DMS153 treated with DMSO at 0.1 percent for 48 hours (cell line): ENCODE data around the gene DLX4.
A peak's percentile ranks its signal among the peaks of the same experiment; 100 is the strongest.

Experiments
- DNase-seq: peaks from one replicate; lab custom pipeline; 2025; ENCODE audit not compliant: unreplicated experiment; lab: John Stamatoyannopoulos, UW

Gene DLX4

DNA sequence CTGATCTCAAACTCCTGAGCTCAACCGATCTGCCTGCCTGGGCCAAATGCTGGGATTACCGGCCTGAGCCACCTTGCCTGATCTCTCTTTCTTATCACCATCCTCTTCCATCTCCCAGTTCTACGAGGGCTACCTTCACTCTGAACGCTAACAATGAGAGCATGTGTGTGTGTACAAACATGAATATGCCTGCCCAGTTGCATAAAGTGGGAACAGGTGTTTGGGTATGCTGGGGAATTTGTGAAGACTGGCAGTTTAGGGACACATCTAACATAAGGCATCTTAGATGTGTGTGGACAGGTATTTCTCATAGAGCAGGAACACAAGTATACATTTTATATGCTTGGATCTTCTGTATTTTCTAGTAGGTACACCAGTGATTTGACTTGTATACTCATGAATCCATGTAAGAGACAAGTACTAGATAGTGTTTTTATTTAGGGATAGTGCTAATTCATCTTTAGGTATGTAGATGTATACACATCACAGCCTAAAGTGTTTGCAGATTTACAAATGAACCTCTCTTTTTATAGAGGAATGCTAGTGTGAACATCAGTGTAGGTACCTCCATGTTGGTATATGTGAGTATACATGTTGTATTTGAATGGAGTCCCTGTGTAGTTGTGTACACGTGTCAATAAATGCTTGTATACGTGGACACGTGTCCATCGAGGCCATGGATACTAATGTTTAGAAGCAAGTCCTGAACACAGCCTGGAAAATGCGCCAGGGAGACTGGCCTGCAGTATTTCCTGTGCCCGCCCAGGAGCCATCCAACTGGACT is 1.2 kb upstream of the DLX4 start:
- no peak for DNase-seq

- peak; percentile 33 for DNase-seq
Observed at GRCh38 chr17:49968405-49969133, 421 bp upstream of the DLX4 start.

DNA sequence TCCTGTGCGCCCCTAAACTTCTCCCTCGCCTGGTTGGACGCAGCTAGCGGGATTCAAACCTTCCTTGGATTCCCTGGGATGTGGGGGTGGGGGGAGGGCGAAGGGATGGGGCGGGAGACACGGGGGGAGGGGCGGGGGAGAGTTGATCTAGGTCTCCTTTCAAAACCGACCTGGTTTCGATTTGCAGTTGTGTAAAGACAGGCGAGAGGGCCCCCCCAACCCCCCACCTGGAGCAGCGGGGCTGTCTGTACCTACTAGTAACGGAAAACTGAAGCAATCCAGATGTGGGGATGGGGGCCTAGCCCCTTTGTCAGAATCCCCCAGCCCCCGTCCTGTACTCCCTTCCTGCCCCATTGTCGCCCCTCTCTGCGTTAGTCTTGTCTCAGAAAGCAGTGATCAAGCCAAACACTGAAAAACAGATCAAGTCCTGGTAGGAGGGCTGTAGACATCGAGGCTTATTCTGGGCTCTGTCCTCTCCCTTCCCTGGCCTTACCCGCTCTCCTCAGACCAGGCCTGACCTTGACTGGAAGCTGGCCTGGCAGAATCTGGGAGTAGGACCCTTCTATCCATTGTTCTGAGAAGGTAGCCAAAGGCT is 902 bp downstream of the DLX4 start:
- DNase-seq: no peak

DNA sequence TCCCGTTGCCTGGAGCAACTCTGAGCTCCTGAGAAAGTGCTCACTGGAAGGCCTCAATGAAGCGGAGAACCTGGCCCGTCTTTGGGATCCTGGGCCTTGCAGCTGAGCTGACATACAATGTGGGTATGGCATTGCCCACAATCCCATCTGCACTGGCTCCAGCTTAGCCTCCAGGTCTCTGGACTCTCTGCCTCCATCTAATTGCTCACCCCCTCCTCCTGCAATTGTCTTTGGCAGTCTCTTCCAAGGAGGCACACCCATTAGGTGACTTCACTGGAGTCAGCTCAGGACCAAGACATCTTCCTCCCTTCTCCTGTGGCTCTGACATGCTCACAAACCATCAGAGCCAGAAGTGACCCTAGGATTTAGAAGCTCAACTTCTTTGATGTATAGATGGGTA is 1.5 kb downstream of the DLX4 start:
- DNase-seq: no peak

- DNase-seq: no peak
Observed at GRCh38 chr17:49971199-49971847, 2.3 kb downstream of the DLX4 start.

DNA sequence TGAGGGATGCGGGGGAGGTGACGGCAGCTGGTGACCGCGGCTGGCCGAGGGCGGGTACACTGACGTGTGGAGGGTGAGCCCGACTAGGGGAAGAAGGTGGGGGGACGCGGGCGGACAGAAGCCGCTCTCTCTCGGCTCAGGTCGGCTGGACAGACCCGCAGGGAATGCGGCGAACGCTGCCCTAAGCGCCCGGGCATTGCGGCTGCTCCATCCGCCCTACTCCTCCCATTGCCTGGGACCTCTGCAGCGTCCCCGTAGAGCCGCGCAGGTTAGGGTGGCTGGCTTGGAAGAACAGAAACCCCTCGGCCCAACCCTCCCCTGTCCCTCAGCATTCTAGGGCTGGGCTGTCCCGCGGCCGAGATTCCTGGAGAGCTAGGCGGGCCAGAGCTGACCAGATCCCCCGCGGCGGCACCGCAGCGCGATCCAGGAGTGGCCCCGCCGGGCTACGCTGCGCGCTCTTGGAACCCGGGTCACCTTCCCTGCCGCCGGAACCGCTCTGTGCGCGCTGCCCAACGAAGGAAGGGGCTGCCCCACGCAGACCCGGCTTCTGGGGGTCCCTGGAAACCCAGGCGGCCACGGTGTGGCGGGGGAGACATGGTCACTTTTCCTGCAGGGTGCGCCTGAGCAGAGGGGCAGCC is 3.0 kb downstream of the DLX4 start:
- no peak for DNase-seq

DNA sequence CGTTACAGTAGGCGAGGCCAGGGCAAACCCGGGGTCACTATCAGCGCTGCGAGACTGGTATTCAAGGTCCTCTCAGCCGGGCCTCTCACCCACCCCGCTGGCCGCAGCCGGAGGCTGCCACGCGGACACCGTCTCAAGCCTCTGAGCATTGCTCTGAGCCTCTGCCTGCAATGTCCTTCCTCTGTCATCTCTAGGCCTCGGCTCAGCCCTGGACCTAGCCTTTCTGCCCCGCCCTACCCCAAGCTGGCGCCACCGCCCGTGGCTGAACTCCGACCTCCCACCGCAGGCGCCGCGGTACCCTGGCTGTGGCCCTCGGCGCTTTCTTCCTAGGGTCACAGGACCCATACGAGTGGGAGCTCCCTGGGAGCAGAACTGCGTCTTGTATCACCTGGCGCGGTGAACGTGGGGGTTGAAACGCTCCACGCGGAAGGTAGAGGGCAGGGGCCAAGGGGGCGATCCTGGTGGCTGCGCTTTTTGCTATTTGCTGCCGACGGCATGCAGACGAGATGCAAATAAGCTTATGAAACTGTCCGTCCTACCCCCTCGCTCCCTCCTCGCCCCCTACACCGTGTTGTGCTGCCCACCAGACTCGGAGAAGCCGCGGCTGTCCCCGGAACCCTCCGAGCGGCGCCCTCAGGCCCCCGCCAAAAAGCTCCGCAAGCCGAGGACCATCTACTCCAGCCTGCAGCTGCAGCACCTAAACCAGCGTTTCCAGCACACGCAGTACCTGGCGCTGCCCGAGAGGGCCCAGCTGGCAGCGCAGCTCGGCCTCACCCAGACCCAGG is 3.7 kb downstream of the DLX4 start:
- no peak for DNase-seq

- DNase-seq: no peak
Observed at GRCh38 chr17:49973271-49973615, 4.3 kb downstream of the DLX4 start.

GRCh38 chr17:49975531-49975930 is 6.5 kb downstream of the DLX4 start:
- DNase-seq: no peak

GRCh38 chr17:49976163-49976827 is 7.3 kb downstream of the DLX4 start:
- DNase-seq: no peak

- DNase-seq: no peak
Observed at GRCh38 chr17:49976828-49977202, 7.8 kb downstream of the DLX4 start.

GRCh38 chr17:49977463-49978389 is 8.7 kb downstream of the DLX4 start:
- no peak for DNase-seq

- DNase-seq: no peak
Observed at GRCh38 chr17:49978501-49978900, 9.5 kb downstream of the DLX4 start.

DNA sequence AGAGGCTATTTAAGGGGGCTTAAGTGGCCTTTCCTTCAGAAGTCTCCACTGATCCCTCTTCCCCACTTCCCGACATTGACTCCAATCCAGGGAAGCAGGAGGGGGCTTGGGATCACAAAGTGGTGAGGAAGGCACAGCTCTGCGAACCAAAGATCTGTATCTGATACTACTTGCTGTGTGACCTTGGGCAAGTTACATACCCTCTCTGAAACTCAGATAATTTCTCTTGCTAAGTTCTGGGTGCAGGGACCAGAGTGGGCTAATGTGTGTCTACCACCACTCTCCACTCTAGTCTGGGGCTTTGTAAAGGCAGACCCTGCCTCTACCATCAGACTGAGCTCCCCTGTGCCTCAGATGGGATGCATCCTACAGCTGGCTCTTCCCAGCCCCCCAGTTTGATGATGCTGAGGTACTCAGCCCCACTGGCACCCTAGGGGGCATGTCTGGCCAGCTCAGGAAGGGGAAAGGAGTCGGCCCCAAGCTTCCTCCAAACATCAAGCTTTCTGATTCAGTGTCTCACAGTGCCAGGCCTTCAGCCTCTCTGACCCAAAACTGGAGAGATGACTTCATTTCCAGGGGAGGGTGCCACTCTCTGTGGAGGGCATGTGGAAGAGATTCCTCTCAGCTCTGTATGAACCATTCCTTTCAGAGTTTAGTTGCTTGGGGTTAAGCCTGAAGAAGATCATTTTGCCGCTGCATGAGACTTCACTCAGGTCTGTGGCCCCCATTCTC is 10.9 kb downstream of the DLX4 start:
- no peak for DNase-seq

- no peak for DNase-seq
Observed at GRCh38 chr17:49980703-49981197, 11.8 kb downstream of the DLX4 start.

GRCh38 chr17:49984283-49984682 is 15.3 kb downstream of the DLX4 start:
- DNase-seq: no peak

GRCh38 chr17:49984776-49985175 is 15.8 kb downstream of the DLX4 start:
- no peak for DNase-seq
